Prostate gland (tissue), 2 donors: ENCODE data around the gene NYNRIN. TPM values are rescaled to one million over a fixed set of nuclear protein-coding genes. Genes with fewer than 3 reads are reported as not detected.

ENCODE experiments used
- DNase-seq: peaks from one replicate; pipeline ENCODE4 v3.0.0-alpha.2; 2019; ENCODE audit warnings: low spot score
- H3K27ac ChIP-seq, 2 donors: fragments of 200-600 bp; sonication (generic); 2 replicates each; pipeline ENCODE4 v1.5.1; 2017 to 2019
- H3K27me3 ChIP-seq: fragments of 200-600 bp; sonication (generic); replicated peaks from 2 replicates; pipeline ENCODE4 v1.5.1; 2019; ENCODE audit not compliant: insufficient read depth
- H3K36me3 ChIP-seq, 2 donors: fragments of 200-600 bp; sonication (generic); 1 replicate in 1 of 2; 2 replicates in 1 of 2; pipeline versions ENCODE4 v1.5.1 to v1.8.1; 2017 to 2019
- H3K4me1 ChIP-seq: fragments of 200-600 bp; sonication (generic); replicated peaks from 2 replicates; pipeline ENCODE4 v1.5.1; 2019
- H3K4me3 ChIP-seq, 2 donors: fragments of 200-600 bp; sonication (generic); 2 replicates each; pipeline ENCODE4 v1.5.1; 2017 to 2019
- H3K9me3 ChIP-seq: fragments of 200-600 bp; sonication (generic); 2 replicates; pipeline ENCODE4 v1.5.1; 2017
- CTCF ChIP-seq, 4 experiments: fragments of 200-600 bp in 2 of 4; fragments of 450-650 bp in 2 of 4; sonication (generic) in 2 of 4; IDR thresholded peaks; 1 replicate in 3 of 4; 2 replicates in 1 of 4; pipeline ENCODE4 v1.5.1; 2016 to 2019; ENCODE audit warnings: antibody characterized with exemption in 4 of 4, mild to moderate bottlenecking in 2 of 4, moderate library complexity in 2 of 4
- POLR2A ChIP-seq: fragments of 450-650 bp; IDR thresholded peaks from one replicate; pipeline ENCODE4 v1.6.1; 2016; ENCODE audit warnings: antibody characterized with exemption, mild to moderate bottlenecking
- POLR2AphosphoS5 ChIP-seq: sonication (generic); formaldehyde crosslinking; IDR thresholded peaks from one replicate; pipeline ENCODE4 v1.6.1; 2017; ENCODE audit warnings: antibody characterized with exemption
- WGBS: methylation state at CpG from one replicate; pipeline ENCODE4 v1.1.5; 2018; 5-methylcytosine and 5-hydroxymethylcytosine counted together
- intact Hi-C: fragments of 100-400 bp; cut with DNase I; formaldehyde crosslinking; loops from one replicate; pipeline ENCODE4 v1.14.2; 2022
- total RNA-seq, 2 donors: library from RNA; depleted of rRNA; stranded (reverse); fragments of >200 nt; gene quantifications; one replicate each; pipeline ENCODE4 v1.1.0, GENCODE V29; 2016

Gene NYNRIN
- total RNA-seq, 2 donors from 2014 or later, result 10.5 to 26.5 TPM

GRCh38 chr14:24422261-24422660 lies 23.5 kb downstream of the NYNRIN start:
- H3K9me3 ChIP-seq, result no peaks in the 10 kb centered on the region
- 73% methylated on average over 4 of the region's 4 CpGs for WGBS
- no peak overlapping the region for H3K27ac ChIP-seq
- intact Hi-C loops, result no loop called here
- no peak overlapping the region for H3K4me3 ChIP-seq
- TF ChIP-seq POLR2A (no peak), POLR2AphosphoS5 (no peak), CTCF (IDR thresholded peaks at IDR 0.05) (no peak)
- H3K4me1 ChIP-seq, result no peaks in the 10 kb centered on the region
- DNase-seq, result no peak
- no peaks in the 10 kb centered on the region for H3K36me3 ChIP-seq
- no peaks in the 10 kb centered on the region for H3K27me3 ChIP-seq

- Histone ChIP-seq H3K27ac (no peak overlapping the region), H3K4me3 (no peak overlapping the region), H3K9me3 (no peaks in the 10 kb centered on the region), H3K27me3 (no peaks in the 10 kb centered on the region), H3K36me3 (no peaks in the 10 kb centered on the region), H3K4me1 (no peaks in the 10 kb centered on the region)
- TF ChIP-seq POLR2AphosphoS5 (no peak), CTCF (IDR thresholded peaks at IDR 0.05) (no peak), POLR2A (no peak)
- 78% methylated on average over 12 of the region's 12 CpGs for WGBS
- intact Hi-C loops, result no loop called here
- no peak for DNase-seq
These were observed 24.1 kb downstream of the NYNRIN start for GRCh38 chr14:24422694-24423601.

GRCh38 chr14:24425704-24426103 lies 26.9 kb downstream of the NYNRIN start:
- TF ChIP-seq POLR2A (no peak), CTCF (IDR thresholded peaks at IDR 0.05) (no peak), POLR2AphosphoS5 (no peak)
- H3K36me3 ChIP-seq, result no peaks in the 10 kb centered on the region
- no peaks in the 10 kb centered on the region for H3K27me3 ChIP-seq
- H3K9me3 ChIP-seq, result no peaks in the 10 kb centered on the region
- DNase-seq, result no peak
- 19% methylated on average over 3 of the region's 3 CpGs for WGBS
- intact Hi-C loops, result no loop called here
- no peak overlapping the region for H3K27ac ChIP-seq
- no peak overlapping the region for H3K4me3 ChIP-seq
- H3K4me1 ChIP-seq, result no peaks in the 10 kb centered on the region

- Histone ChIP-seq H3K27ac (no peak overlapping the region), H3K4me3 (no peak overlapping the region), H3K36me3 (no peaks in the 10 kb centered on the region), H3K27me3 (no peaks in the 10 kb centered on the region), H3K4me1 (no peaks in the 10 kb centered on the region), H3K9me3 (no peaks in the 10 kb centered on the region)
- intact Hi-C loops, result no loop called here
- TF ChIP-seq CTCF (IDR thresholded peaks at IDR 0.05) (no peak), POLR2AphosphoS5 (no peak), POLR2A (no peak)
- WGBS, result 78% methylated on average over 2 of the region's 2 CpGs
- DNase-seq, result no peak
These were observed 27.5 kb downstream of the NYNRIN start for GRCh38 chr14:24426150-24426911.
